ENCODE measurements around the gene CBR4.
"Not testable (repeated sequence)": the region's sequence is repeated elsewhere in the genome, so short reads cannot be mapped to it uniquely, and the experiment has no call there.

CBR4 gene

GRCh38 chr4:168992952-168993482, 17.0 kb downstream of the CBR4 start:
- not testable (repeated sequence) for DNase-seq

GRCh38 chr4:168981942-168982341, 28.1 kb downstream of the CBR4 start:
- DNase-seq, result no peak

- DNase-seq, result no peak
Observed at GRCh38 chr4:168981460-168981859, 28.6 kb downstream of the CBR4 start.

GRCh38 chr4:168979338-168979737, 30.7 kb downstream of the CBR4 start:
- DNase-seq, result no peak

GRCh38 chr4:168978001-168978700, 31.9 kb downstream of the CBR4 start:
- no peak for DNase-seq

- DNase-seq, result no peak
Observed at GRCh38 chr4:168972596-168972995, 37.5 kb downstream of the CBR4 start.

GRCh38 chr4:168960716-168961115, 49.3 kb downstream of the CBR4 start:
- DNase-seq, result no peak

- DNase-seq, result no peak
Observed at GRCh38 chr4:168955674-168956073, 54.4 kb downstream of the CBR4 start.

- DNase-seq, result not testable (repeated sequence)
Observed at GRCh38 chr4:168952821-168953246, 57.2 kb downstream of the CBR4 start.

- DNase-seq, result no peak
Observed at GRCh38 chr4:168945291-168945690, 64.8 kb downstream of the CBR4 start.

GRCh38 chr4:168942985-168943384, 67.1 kb downstream of the CBR4 start:
- peak in 1 of 2 donors; percentile 17 for DNase-seq
